Activated B cell treated with CpG ODN at 0.5 μM for 24 hours (primary cell): Measurements from ENCODE around the gene ZSWIM6. TPM values are rescaled to one million over a fixed set of nuclear protein-coding genes. Genes with fewer than 3 reads are reported as not detected.

Experiments
- ATAC-seq: fragments of 200-7000 bp; cut with Tn5 transposase; one replicate; pipeline ENCODE4 v1.10.0; 2021; ENCODE audit warnings: low read depth, mild to moderate bottlenecking, moderate library complexity
- CTCF ChIA-PET: fragments of 350-600 bp; sonication (Branson Sonifier 250); formaldehyde crosslinking; loops from one replicate; lab custom pipeline; 2021; ENCODE audit warnings: antibody characterized with exemption; lab: Charles Lee
- POLR2A ChIA-PET: fragments of 350-600 bp; sonication (Branson Sonifier 250); formaldehyde crosslinking; loops from one replicate; lab custom pipeline; 2021; ENCODE audit warnings: antibody characterized with exemption; lab: Charles Lee
- DNase-seq: peaks from one replicate; pipeline ENCODE4 v3.0.0; 2022
- H3K27ac Mint-ChIP-seq: one replicate; pipeline ENCODE4 v1.8.0; 2020; ENCODE audit warnings: mixed read lengths
- H3K27me3 Mint-ChIP-seq: one replicate; pipeline ENCODE4 v1.8.0; 2021; ENCODE audit warnings: mixed read lengths
- H3K36me3 Mint-ChIP-seq: one replicate; pipeline ENCODE4 v1.8.0; 2021; ENCODE audit warnings: low read depth, mixed read lengths
- H3K4me1 Mint-ChIP-seq: one replicate; pipeline ENCODE4 v1.8.0; 2021; ENCODE audit warnings: mixed read lengths
- H3K4me3 Mint-ChIP-seq: one replicate; pipeline ENCODE4 v1.8.0; 2020; ENCODE audit warnings: mild to moderate bottlenecking, mixed read lengths
- H3K9me3 Mint-ChIP-seq: one replicate; pipeline ENCODE4 v1.8.0; 2020; ENCODE audit warnings: mixed read lengths
- CTCF ChIP-seq: fragments of 200-600 bp; IDR thresholded peaks from one replicate; pipeline ENCODE4 v1.8.0; 2022; ENCODE audit warnings: antibody characterized with exemption, mild to moderate bottlenecking
- intact Hi-C: fragments of 100-400 bp; cut with micrococcal nuclease; formaldehyde crosslinking; loops from one replicate; pipeline ENCODE4 v1.15.1; 2024
- total RNA-seq: library from RNA; stranded (reverse); gene quantifications from 2 replicates; pipeline ENCODE4 v1.2.3, GENCODE V29; 2022

ZSWIM6 gene
- total RNA-seq, 1 donor from 2014 or later, result 8.5 TPM

DNA sequence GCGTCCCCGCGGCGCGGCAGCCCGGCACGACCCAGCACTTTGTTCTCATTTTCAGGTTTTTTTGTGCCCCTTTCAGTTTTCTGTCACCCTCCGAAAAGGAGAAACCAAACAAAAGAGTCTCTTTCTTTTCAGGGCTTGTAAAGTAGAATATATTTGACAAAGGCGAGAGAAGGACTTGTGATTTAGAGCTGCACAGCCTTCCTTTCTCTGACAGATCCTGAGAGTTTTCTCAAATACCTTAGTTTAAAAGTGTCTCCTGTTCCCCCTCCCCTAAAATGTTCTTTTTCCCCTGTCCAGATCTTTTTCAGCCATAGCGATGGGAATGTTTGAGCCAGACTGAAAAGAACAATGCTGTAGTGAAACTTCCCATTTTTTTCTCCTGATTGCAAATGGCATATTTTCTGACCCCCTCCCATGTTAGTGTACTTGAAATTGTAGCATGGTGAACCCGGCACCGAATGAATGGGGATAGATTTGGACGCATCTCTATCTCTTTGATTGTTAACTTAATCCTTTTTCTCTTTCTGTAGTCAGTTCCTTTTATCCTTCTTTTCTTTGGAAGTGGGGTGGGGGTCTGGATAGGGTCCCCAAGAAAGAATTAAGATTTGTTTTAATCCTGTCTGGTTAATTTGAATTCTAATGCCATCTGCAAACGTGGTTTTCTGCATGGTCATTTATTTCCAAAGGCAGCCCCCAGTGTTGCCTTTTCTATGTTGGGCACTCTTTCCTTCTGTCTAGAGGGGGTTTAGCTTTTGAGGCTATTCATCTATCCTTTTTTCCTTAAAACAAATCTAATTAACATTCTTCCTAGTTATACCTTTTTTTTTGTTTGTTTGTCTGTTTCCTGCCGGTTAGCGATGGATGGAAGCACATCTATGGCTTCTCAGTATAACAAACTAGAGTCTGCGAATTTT, 2.2 kb downstream of the ZSWIM6 start:
- peaks cover 11% of the 10 kb centered on the region for H3K36me3 Mint-ChIP-seq
- ATAC-seq (no peak), DNase-seq (no peak)
- intact Hi-C loops, result loop anchor here (2.0 to 10.0 kb wide), 5 partner anchors 15 to 1769 kb away; partner anchors contain the start of gene DIMT1
- H3K27ac Mint-ChIP-seq, result peak overlapping the region; percentile 6
- ChIA-PET CTCF (interaction anchor here (0.8 kb wide), 1 partner anchor 156 kb away, joined by 3 read pairs; no protein-coding TSS in a partner anchor), POLR2A (interaction anchor here (0.6 to 1.0 kb wide), 5 partner anchors 21 to 75 kb away, joined by 3 to 4 read pairs (median 3); no protein-coding TSS in a partner anchor)
- H3K4me3 Mint-ChIP-seq, result peak overlapping the region; percentile 93
- TF ChIP-seq CTCF, result no peak
- H3K9me3 Mint-ChIP-seq, result no peaks in the 10 kb centered on the region
- H3K27me3 Mint-ChIP-seq, result no peaks in the 10 kb centered on the region
- peaks cover 38% of the 10 kb centered on the region for H3K4me1 Mint-ChIP-seq

DNA sequence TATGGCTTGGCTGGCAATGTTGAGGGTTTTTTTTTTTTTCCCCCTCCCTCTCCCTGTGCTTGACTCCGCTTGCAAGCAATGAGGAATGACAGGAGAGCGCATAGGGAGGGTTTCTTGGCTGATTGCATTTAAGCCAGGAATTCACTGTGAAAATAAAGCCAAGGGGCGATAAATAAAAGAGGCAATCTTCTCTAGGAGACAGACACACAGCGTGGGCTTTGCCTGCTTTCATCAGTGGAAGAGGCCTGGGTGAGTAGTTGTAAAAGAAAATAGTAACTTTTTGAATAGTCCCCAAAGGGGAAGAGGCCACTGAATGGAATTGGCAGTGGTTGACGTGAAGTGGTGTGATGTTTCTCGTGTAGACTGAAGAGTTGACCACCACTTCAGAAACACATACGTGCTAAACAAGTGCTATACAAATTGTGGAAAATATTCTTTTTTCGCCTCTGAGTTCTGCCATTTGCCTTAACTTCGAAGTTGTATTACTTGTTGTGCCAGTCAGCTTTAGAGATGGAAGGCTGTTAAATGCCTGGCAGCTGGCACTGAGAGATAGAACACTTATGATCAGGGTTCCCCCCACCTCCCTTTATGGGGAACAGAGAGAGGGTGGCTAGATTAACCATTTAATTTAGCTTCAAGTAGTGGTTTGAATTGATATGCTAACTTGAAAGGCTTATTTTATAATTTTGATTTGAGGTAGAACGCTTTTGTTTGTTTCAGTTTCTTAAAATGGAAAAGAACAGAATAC, 3.0 kb downstream of the ZSWIM6 start:
- H3K27ac Mint-ChIP-seq, result no peak overlapping the region
- no peaks in the 10 kb centered on the region for H3K27me3 Mint-ChIP-seq
- peaks cover 11% of the 10 kb centered on the region for H3K36me3 Mint-ChIP-seq
- ATAC-seq, result no peak
- peak overlapping the region; percentile 93 for H3K4me3 Mint-ChIP-seq
- H3K9me3 Mint-ChIP-seq, result no peaks in the 10 kb centered on the region
- peaks cover 34% of the 10 kb centered on the region for H3K4me1 Mint-ChIP-seq
- CTCF ChIA-PET, result no interaction called here
- TF ChIP-seq CTCF, result no peak
- intact Hi-C loops, result loop anchor here (2.0 to 10.0 kb wide), 4 partner anchors 14 to 1770 kb away; no protein-coding TSS in a partner anchor
- DNase-seq, result no peak
- POLR2A ChIA-PET, result no interaction called here

GRCh38 chr5:61339764-61340163, 7.7 kb downstream of the ZSWIM6 start:
- H3K27me3 Mint-ChIP-seq, result no peaks in the 10 kb centered on the region
- ChIA-PET POLR2A (interaction anchor here (1.3 kb wide), 1 partner anchor 8 kb away, joined by 9 read pairs; the partner anchor contains the start of gene ZSWIM6), CTCF (no interaction called here)
- intact Hi-C loops, result loop anchor here (10.0 kb wide), 2 partner anchors 285 to 1775 kb away; no protein-coding TSS in a partner anchor
- H3K4me3 Mint-ChIP-seq, result no peak overlapping the region
- no peak overlapping the region for H3K27ac Mint-ChIP-seq
- H3K9me3 Mint-ChIP-seq, result no peaks in the 10 kb centered on the region
- ATAC-seq, result no peak
- peaks cover 37% of the 10 kb centered on the region for H3K4me1 Mint-ChIP-seq
- peaks cover 8% of the 10 kb centered on the region for H3K36me3 Mint-ChIP-seq
- no peak for TF ChIP-seq CTCF
- no peak for DNase-seq

DNA sequence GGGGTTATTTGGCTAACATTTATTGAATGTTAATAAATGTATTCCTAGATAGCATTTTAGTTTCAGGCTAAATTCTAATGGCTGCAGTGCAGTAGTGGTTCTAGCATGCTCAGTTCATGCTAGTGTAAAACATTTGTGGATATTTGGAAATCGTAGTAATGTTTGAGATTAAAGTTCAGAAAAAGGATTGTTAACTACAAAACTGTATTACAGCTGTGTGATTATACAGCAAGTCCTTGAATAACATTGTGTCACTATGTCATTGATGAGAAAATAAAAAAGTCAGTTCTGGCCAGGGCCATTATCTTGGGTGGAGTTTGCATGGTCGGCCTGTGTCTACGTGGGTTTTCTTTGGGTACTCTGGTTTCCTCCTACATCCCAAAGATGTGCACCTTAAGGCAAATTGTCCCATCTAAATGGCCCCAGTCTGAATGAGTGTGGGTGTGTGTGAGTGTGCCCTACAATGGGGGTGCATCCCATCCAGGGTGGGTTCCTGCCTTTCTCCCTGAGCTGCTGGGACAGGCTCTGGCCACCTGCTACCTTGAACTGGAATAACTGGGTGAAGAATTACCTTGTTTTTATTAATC, 8.8 kb downstream of the ZSWIM6 start:
- Mint-ChIP-seq H3K27me3 (no peaks in the 10 kb centered on the region), H3K4me1 (peaks cover 37% of the 10 kb centered on the region), H3K36me3 (peaks cover 9% of the 10 kb centered on the region), H3K9me3 (no peaks in the 10 kb centered on the region), H3K4me3 (no peak overlapping the region), H3K27ac (no peak overlapping the region)
- DNase-seq, result no peak
- TF ChIP-seq CTCF, result no peak
- intact Hi-C loops, result no loop called here
- ChIA-PET POLR2A (interaction anchor here (1.3 kb wide), 1 partner anchor 9 kb away, joined by 9 read pairs; the partner anchor contains the start of gene ZSWIM6), CTCF (no interaction called here)
- ATAC-seq, result no peak
